Gastroesophageal sphincter (tissue), 4 donors: Measurements from ENCODE around the gene MRPL17. TPM values are rescaled to one million over a fixed set of nuclear protein-coding genes. Genes with fewer than 3 reads are reported as not detected.

Experiments
- ATAC-seq: fragments of 150-250 bp; one replicate; pipeline ENCODE4 v1.9.1; 2016; ENCODE audit warnings: mild to moderate bottlenecking, moderate library complexity
- H3K27ac ChIP-seq, 4 donors: fragments of 200-600 bp; sonication (generic) in 3 of 4; 1 replicate in 3 of 4; 2 replicates in 1 of 4; pipeline ENCODE4 v1.5.1; 2016 to 2019
- H3K27me3 ChIP-seq: fragments of 200-600 bp; sonication (generic); one replicate; pipeline ENCODE4 v1.5.1; 2019
- H3K36me3 ChIP-seq, 2 donors: fragments of 200-600 bp; sonication (generic); one replicate each; pipeline ENCODE4 v1.5.1; 2019; ENCODE audit warnings: control low read depth in 1 of 2
- H3K4me1 ChIP-seq, 3 donors: fragments of 200-600 bp; sonication (generic); 1 replicate in 2 of 3; 2 replicates in 1 of 3; pipeline ENCODE4 v1.5.1; 2016 to 2019; ENCODE audit warnings: control low read depth in 2 of 3
- H3K4me3 ChIP-seq, 2 donors: fragments of 200-600 bp; sonication (generic); one replicate each; pipeline ENCODE4 v1.5.1; 2019; ENCODE audit warnings: mild to moderate bottlenecking in 1 of 2, moderate library complexity in 1 of 2
- H3K9me3 ChIP-seq, 3 donors: fragments of 200-600 bp; sonication (generic); one replicate each; pipeline ENCODE4 v1.5.1; 2017 to 2019; ENCODE audit warnings: control low read depth in 2 of 3
- CTCF ChIP-seq, 4 experiments: fragments of 200-600 bp in 2 of 4; fragments of 450-650 bp in 2 of 4; sonication (generic) in 1 of 4; IDR thresholded peaks; one replicate each; pipeline ENCODE4 v1.5.1; 2017 to 2019; ENCODE audit warnings: antibody characterized with exemption in 4 of 4, mild to moderate bottlenecking in 2 of 4, moderate library complexity in 2 of 4
- EP300 ChIP-seq: sonication (generic); formaldehyde crosslinking; IDR thresholded peaks from one replicate; pipeline ENCODE4 v1.6.1; 2017; ENCODE audit warnings: antibody characterized with exemption, mild to moderate bottlenecking
- POLR2A ChIP-seq, 2 donors: fragments of 450-650 bp; IDR thresholded peaks; one replicate each; pipeline ENCODE4 v1.6.1; 2017; ENCODE audit warnings: antibody characterized with exemption in 2 of 2, mild to moderate bottlenecking in 2 of 2, moderate library complexity in 1 of 2
- POLR2AphosphoS5 ChIP-seq: sonication (generic); formaldehyde crosslinking; IDR thresholded peaks from one replicate; pipeline ENCODE4 v1.6.1; 2017; ENCODE audit warnings: antibody characterized with exemption
- WGBS, 2 donors: methylation state at CpG; one replicate each; pipeline ENCODE4 v1.1.5; 2018; ENCODE audit warnings: low coverage in 1 of 2; 5-methylcytosine and 5-hydroxymethylcytosine counted together
- total RNA-seq, 4 donors: library from RNA; depleted of rRNA; stranded (reverse); fragments of >200 nt; gene quantifications; one replicate each; pipeline ENCODE4 v1.1.0, GENCODE V29; 2016

Gene MRPL17
- total RNA-seq, 4 donors from 2014 or later, result 12.6 to 35.0 (median 18.6) TPM

GRCh38 chr11:6674219-6674597 lies 8.9 kb downstream of the MRPL17 start:
- no peak overlapping the region for H3K4me3 ChIP-seq

GRCh38 chr11:6673523-6674218 lies 9.5 kb downstream of the MRPL17 start:
- no peaks in the 10 kb centered on the region for H3K9me3 ChIP-seq
- no peaks in the 10 kb centered on the region for H3K27me3 ChIP-seq
- no peaks in the 10 kb centered on the region for H3K36me3 ChIP-seq
- TF ChIP-seq EP300 (no peak), POLR2AphosphoS5 (no peak), CTCF (IDR thresholded peaks at IDR 0.05) (no peak), POLR2A (IDR thresholded peaks at IDR 0.05) (no peak)
- H3K4me3 ChIP-seq, result no peak overlapping the region
- H3K27ac ChIP-seq, result no peak overlapping the region
- no peak for ATAC-seq
- no peaks in the 10 kb centered on the region for H3K4me1 ChIP-seq

More at GRCh38 chr11:6674219-6674597, 8.9 kb downstream of the MRPL17 start:
- no peaks in the 10 kb centered on the region for H3K36me3 ChIP-seq
- peak overlapping the region in 1 of 4 donors; percentile 3 for H3K27ac ChIP-seq
- TF ChIP-seq EP300 (no peak), POLR2A (IDR thresholded peaks at IDR 0.05) (no peak)
- H3K9me3 ChIP-seq, result no peaks in the 10 kb centered on the region
- WGBS, 2 donors, result 95 to 100% methylated on average over 1 of the region's 1 CpG
- H3K27me3 ChIP-seq, result no peaks in the 10 kb centered on the region
- no peak for ATAC-seq
- H3K4me1 ChIP-seq, result no peaks in the 10 kb centered on the region

- H3K9me3 ChIP-seq, result no peaks in the 10 kb centered on the region
- H3K36me3 ChIP-seq, result no peaks in the 10 kb centered on the region
- no peak overlapping the region for H3K27ac ChIP-seq
- ATAC-seq, result no peak
- WGBS, 2 donors, result 100% methylated on average over 2 of the region's 2 CpGs; no CpG with 5 or more reads in 1 of the 2 donors
- H3K4me3 ChIP-seq, result no peak overlapping the region
- TF ChIP-seq POLR2A (IDR thresholded peaks at IDR 0.05) (no peak), CTCF (IDR thresholded peaks at IDR 0.05) (no peak), POLR2AphosphoS5 (no peak), EP300 (no peak)
- H3K27me3 ChIP-seq, result no peaks in the 10 kb centered on the region
- peaks cover 0 to 7% (median 0%) of the 10 kb centered on the region in 3 donors for H3K4me1 ChIP-seq
Observed at GRCh38 chr11:6671991-6672390, 11.1 kb downstream of the MRPL17 start.

- 91 to 93% methylated on average over 2 to 5 of the region's 6 CpGs for WGBS, 2 donors
Observed at GRCh38 chr11:6670202-6670830, 12.8 kb downstream of the MRPL17 start.

More at GRCh38 chr11:6670202-6670830, 12.8 kb downstream of the MRPL17 start:
- ATAC-seq, result no peak
- Histone ChIP-seq H3K36me3 (no peaks in the 10 kb centered on the region), H3K4me3 (no peak overlapping the region), H3K27me3 (no peaks in the 10 kb centered on the region), H3K4me1 (peaks cover 0 to 7% (median 0%) of the 10 kb centered on the region in 3 donors), H3K27ac (no peak overlapping the region), H3K9me3 (no peaks in the 10 kb centered on the region)
- TF ChIP-seq POLR2A (IDR thresholded peaks at IDR 0.05), result no peak
- TF ChIP-seq POLR2AphosphoS5, result no peak
- TF ChIP-seq CTCF (IDR thresholded peaks at IDR 0.05), result no peak
- no peak for TF ChIP-seq EP300
